ENCODE data around the gene EYA2.

Gene EYA2

GRCh38 chr20:46933150-46933549 is 38.5 kb downstream of the EYA2 start:
- DNase-seq, result no peak

- no peak for DNase-seq
Observed at GRCh38 chr20:46934746-46935287, 40.2 kb downstream of the EYA2 start.

DNA sequence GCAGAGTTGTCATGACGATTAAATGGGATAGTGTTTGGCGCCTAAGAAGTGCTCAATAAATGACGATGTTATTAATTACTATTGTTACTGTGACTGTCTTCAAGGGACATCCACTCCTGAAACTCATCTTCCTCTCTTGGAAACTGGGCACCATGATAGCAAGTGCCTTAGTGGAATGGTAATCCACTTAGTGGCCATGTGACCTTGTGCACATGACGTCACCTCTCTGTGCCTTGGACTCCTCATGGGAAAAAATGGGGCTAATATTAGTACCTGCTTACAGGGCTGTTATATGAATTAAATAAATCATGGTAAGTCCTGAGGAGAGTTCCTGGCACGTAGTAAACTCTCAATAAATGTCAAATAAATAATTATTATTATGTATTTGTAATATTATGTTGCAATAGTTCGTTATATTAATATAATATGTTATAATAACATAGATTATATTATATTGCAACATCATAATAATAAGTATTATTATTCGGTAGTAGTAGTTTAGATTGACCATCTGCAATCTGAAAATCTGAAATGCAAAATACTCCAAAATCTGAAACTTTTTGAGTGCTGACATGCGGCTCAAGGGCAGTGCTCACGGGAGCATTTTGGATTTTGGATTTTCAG is 40.9 kb downstream of the EYA2 start:
- no peak for DNase-seq

DNA sequence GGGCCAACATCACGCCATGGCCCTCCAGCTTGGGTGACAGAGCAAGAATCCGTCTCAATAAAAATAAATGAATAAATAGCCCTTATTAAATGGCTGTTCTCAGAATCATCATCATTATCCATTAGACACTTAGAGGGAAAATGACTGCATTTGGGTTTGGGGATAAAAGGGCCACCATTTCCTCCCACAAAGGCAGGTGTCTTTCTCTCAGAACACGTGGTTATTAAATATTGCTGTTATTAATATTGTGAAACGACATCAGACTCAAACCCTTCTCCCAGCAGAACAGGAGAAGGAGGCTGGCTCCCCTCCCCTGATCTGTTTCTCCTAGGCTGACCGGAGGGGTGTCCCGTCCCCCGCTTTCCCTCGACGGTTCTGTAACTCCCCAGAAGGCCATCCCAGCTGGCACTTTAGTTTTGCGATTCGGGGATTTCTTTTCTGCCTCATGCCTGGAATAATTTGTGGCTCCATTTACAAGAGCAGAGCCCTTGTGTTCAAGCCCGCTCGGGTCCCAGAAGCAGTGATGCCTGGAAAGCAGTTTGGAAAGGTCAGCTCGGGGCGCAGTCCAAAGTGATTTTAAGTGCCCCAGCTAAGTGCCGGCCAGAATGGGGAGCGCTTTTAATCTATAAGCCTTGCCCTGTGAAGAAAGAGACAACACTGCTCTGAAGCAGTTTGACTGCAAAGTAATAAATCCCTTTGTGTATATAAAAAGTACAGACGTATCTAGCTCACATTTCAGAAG is 41.9 kb downstream of the EYA2 start:
- no peak for DNase-seq

DNA sequence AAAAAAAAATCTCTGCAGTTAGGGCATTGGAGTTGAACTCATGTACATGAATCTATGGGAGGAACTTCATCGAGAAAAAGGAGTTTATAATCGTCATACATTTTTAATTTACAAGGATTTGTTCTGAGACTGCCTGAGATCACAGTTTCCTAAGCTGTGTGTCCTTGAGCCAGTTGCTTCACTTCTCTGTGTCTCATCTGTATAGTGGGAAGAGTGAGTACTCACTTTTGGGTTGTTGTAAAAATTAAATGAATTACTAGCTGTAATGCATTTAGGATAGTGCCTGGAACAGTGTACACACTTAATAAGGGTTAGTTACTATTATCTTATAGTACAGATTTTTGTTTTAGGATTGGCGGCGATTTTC is 42.5 kb downstream of the EYA2 start:
- DNase-seq, result no peak

- no peak for DNase-seq
Observed at GRCh38 chr20:46937533-46938226, 43.0 kb downstream of the EYA2 start.

DNA sequence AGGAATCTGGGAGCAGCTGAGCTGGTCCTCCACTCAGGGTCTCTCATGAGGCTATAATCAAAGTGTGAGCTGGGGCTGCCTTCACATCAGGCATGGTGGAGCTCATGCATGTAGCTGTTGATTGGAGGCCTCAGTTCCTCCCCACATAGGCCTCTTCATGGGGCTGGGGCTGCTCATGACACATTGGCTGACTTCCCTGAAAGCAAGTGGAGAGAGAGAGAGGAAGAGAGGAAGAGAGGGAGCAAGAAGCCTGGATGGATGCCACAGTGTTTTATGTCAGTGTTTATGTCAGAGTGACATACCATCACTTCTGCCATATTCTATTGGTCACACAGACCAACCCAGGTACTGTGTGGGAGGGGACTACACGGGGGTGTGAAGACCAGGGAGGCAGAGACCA is 43.8 kb downstream of the EYA2 start:
- DNase-seq, result no peak

DNA sequence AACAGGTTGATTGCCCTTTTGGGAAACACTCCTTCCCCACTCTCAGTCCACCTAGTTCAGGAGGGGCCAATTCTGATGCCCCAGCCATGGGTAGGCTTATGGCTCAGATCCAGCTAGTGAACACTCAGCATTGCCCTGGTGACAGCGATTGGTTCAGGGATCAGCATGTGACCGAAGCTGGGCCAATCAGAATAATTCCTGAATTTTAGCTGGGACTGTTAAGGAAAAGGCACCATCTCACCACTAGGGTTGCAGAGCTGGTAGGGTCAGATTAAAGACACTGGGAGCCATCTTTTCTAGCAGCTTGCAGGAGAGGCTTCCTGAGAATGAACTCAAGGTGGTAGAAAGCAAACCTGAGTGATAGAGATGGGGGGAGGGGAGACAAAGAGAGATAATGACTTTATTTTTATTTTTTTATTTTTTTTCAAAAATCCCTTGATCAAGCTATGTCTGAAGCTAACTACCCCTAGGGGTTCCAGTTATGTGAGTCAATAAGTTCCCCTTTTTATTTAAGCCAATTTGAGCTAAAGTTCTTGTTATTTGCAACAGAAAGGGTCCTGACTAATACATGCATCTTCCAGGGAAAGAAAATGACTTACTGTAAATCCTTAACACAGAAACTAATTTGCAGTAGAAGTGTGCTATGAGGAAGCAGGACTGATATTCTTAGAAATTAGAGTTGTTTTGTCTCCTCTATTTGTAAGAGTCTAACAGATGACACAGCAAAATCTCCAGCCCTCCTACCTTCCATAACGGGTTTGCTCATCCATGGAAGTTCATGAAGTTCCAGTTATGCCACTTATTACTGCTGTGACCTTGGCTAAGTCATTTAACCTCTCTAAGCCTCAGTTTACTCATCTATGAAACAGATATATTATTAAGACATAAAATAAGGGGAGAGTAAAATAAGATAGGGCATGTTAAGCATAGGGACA is 44.7 kb downstream of the EYA2 start:
- DNase-seq, result no peak

GRCh38 chr20:46940616-46941015 is 46.0 kb downstream of the EYA2 start:
- DNase-seq, result no peak

GRCh38 chr20:46941404-46941803 is 46.8 kb downstream of the EYA2 start:
- no peak for DNase-seq

DNA sequence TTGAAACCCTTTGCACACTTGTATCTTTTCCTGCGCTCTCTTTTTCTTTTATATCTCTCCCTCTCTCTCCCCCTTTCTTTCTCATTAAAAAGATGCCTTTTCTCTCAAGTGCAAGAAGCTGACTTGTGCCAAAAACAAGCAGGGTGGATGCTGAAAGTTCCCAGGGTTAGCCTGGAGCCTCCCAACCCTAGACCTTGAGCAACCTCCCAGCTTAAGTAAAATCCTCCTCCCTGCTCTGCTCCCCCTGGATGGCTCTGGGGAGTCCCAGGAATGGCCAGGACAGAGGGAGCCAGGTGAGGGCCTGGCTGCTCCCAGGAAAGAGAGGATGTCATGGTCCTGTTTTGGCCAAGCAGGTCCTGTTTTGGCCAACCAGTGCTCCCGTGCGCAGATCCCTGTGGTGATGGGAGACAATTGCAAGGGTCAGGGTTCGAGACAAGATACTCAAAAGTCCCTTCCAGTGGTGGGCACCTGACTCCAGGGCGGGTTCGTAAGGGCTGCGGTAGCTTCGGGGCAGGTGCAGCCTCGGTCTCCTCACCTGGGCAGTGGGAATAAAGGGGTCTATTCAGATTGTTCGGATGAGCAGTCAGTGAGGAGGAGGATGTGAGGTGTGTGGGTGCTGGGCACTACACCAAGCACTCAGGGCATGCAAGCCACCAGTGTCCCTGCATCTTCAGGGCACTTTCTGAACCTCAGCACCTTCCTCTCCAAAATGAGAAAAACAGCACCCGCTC is 49.4 kb downstream of the EYA2 start:
- DNase-seq, result no peak

- no peak for DNase-seq
Observed at GRCh38 chr20:46945465-46945864, 50.8 kb downstream of the EYA2 start.

DNA sequence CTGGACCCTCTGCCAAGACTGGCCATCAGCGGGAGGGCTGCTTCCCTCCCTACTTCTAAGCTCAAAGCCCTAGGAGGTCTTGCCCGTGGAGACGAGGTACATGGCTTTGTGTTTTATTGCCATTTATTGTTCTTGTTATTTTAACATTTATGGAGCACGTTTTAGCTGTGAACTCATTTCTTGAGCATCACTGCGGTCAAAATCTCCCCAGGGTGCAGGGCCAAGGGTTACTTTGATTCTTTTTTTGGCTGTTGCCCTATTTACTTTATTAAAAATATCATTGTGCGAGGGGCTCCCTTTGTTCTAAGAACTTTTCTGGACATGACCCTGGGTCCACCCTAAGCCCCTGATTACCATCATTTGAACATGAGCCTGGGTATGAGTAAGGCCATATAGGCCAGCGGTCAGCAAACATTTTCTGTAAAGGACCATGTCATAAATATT is 51.6 kb downstream of the EYA2 start:
- DNase-seq, result no peak

GRCh38 chr20:46946796-46947195 is 52.2 kb downstream of the EYA2 start:
- DNase-seq, result no peak

- no peak for DNase-seq
Observed at GRCh38 chr20:46948081-46948480, 53.4 kb downstream of the EYA2 start.

DNA sequence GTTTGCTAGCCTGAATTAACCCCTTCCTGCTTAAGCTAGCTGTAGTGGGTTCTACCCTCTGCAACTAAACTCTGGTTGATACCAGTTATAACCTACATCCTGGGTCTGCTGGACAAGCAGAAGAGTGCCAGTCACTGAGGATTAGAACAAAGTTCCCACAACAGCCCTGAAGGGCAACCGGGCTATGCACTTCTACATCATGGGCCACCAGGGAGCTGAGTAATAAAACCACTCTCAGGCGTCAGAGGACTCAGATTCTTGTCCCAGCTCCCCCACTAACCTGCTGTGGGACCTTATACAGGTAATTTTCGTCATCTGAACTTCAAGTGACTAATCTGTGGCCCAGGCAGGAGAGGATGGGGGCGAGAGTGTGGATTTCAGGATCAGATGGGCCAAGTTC is 56.8 kb downstream of the EYA2 start:
- peak; percentile 3 to 6 for DNase-seq

- DNase-seq, result no peak
Observed at GRCh38 chr20:46951840-46952497, 57.3 kb downstream of the EYA2 start.

DNA sequence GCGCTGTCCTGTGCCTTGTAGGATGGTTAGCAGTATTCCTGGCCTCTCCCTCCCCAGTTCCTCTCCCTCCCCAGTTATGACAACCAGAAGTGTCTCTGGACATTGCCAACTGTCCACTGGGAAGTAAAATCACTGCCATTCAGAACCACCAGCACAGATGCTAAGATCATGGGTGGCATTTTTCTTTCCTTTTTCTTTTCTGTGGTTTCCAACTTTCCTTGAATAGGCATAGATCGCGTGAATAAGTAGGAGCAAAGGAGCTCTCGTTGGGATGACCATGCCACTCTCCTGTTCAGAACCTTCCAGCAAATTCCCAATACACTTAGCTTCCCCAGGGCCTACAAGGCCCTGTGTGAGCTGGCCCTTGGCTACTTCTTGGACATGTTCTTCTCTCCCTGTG is 59.0 kb downstream of the EYA2 start:
- DNase-seq, result no peak

DNA sequence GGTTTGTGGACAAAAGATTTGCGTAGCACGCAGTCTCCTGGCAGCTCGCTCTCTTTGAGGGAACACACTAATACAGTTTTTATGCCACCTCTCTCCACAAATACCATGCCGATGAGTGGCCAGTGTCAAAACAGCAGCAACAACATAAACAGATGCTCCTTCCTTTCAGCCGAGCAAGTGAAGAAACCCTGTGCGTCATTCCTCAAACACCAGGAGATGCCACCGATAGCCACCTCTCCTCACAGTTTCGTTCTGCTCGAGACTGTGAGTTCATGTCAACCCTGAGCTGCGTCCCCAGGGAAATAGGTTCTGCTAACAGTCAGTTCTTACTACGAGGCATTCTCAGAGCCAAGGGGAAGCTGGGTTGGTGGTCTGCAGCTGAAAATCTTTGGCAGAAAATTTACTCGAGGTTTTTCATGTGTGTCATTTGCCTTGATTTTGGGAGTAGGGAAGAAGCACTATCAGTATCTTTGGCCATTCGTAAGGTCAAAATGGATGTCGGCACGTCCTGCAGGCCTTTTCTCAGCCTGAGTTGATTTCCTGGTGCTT is 59.9 kb downstream of the EYA2 start:
- DNase-seq, result no peak

- DNase-seq, result no peak
Observed at GRCh38 chr20:46955601-46956556, 61.2 kb downstream of the EYA2 start.

Data from stimulated activated CD4-positive, alpha-beta T cell treated with anti-CD3 and anti-CD28 coated beads, Interleukin-2, amount 100 ng/mL, for 48 hours (primary cell).